ENCODE measurements around the gene FBXO36. TPM values are rescaled to one million over a fixed set of nuclear protein-coding genes. Genes with fewer than 3 reads are reported as not detected.

FBXO36 gene
- total and polyA plus RNA-seq, 2 donors (not counting 1 experiment from before 2014, with no cell fraction given) = 0.49 to 1.5 TPM

DNA sequence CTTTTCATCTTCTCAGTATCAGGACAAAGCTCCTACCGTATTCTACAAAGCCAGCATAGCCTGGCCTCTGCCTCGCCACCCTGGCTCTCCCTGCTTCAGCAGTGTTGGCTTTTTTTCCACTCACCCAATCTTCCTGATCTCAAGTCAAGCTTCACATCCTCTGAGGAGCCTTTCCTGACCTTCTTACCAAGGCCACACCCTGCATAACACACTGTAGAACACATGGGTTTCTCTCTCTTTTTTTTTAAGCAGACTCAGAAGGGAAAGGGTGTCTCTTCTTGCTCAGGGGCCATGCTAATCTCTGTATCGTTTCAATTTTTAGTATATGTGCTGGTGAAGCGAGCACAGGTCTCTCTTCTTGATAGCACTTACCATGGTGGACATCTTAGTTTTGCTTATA, 15.2 kb downstream of the FBXO36 start:
- H3K36me3 ChIP-seq (replicated peaks in 1 of 2; ENCODE audit: control extremely low read depth in 1 of 2, control insufficient read depth in 1 of 2, extremely low read depth in 1 of 2, insufficient read depth in 2 of 2, low read length in 1 of 2) = no peaks in the 10 kb centered on the region

DNA sequence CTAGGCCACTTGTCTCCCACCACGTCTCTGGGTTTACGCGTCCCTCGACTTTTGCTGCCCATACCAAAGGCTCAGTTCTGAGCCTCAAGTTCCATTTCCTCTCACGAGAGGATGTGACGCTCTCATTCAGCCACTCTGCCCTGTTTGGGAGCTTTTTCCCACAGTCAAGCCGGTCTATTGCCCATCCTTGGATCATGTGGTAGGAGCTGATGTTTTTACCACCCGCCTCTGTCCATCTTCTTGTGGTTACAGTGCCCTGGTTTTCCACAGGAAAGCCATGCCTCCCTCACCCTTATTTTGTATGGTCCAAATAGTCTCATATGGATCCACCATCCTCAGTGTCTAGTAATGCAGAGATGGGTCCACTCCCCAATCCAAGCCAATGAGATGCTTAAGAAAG, 20.4 kb downstream of the FBXO36 start:
- ChIA-PET POLR2A (no interaction called here), CTCF (no interaction called here)
- no peaks in the 10 kb centered on the region for H3K27me3 Mint-ChIP-seq
- Histone ChIP-seq H4K20me1 (ENCODE audit: control insufficient read depth, insufficient read depth, low read length, poor library complexity, severe bottlenecking) (no peaks in the 10 kb centered on the region), H3K4me1 (ENCODE audit: control insufficient read depth in 2 of 2, insufficient read depth in 2 of 2, low read length in 2 of 2) (no peaks in the 10 kb centered on the region), H3K27me3 (replicated peaks in 1 of 4; ENCODE audit: control extremely low read depth in 1 of 4, control insufficient read depth in 3 of 4, insufficient read depth in 4 of 4, low read length in 3 of 4) (no peaks in the 10 kb centered on the region), H3K36me3 (replicated peaks in 1 of 2; ENCODE audit: control extremely low read depth in 1 of 2, control insufficient read depth in 1 of 2, extremely low read depth in 1 of 2, insufficient read depth in 2 of 2, low read length in 1 of 2) (no peaks in the 10 kb centered on the region), H3K9ac (ENCODE audit: low read length) (no peak overlapping the region), H3K79me2 (ENCODE audit: control insufficient read depth, insufficient read depth, low read length) (no peaks in the 10 kb centered on the region), H3K4me3 (ENCODE audit: control extremely low read depth in 1 of 5, extremely low read depth in 1 of 5, insufficient read depth in 1 of 5, low read depth in 2 of 5, low read length in 4 of 5) (no peak overlapping the region), H3K9me3 (ENCODE audit: control extremely low read depth in 1 of 3, control insufficient read depth in 2 of 3, insufficient read depth in 1 of 3, low read length in 2 of 3) (peaks cover 0 to 8% (median 0%) of the 10 kb centered on the region in 3 donors), H2AFZ (ENCODE audit: insufficient read depth, low read depth, low read length, poor library complexity, severe bottlenecking) (no peak overlapping the region), H3K4me2 (replicated peaks; ENCODE audit: low read depth, low read length, poor library complexity, severe bottlenecking) (no peak overlapping the region), H3K27ac (ENCODE audit: low read length in 2 of 2) (no peak overlapping the region)
- no peak for ATAC-seq (ENCODE audit: low read depth)
- no peak for DNase-seq
- H3K9me3 Mint-ChIP-seq (ENCODE audit: insufficient read depth) = no peaks in the 10 kb centered on the region
- TF ChIP-seq, protein P1, sequence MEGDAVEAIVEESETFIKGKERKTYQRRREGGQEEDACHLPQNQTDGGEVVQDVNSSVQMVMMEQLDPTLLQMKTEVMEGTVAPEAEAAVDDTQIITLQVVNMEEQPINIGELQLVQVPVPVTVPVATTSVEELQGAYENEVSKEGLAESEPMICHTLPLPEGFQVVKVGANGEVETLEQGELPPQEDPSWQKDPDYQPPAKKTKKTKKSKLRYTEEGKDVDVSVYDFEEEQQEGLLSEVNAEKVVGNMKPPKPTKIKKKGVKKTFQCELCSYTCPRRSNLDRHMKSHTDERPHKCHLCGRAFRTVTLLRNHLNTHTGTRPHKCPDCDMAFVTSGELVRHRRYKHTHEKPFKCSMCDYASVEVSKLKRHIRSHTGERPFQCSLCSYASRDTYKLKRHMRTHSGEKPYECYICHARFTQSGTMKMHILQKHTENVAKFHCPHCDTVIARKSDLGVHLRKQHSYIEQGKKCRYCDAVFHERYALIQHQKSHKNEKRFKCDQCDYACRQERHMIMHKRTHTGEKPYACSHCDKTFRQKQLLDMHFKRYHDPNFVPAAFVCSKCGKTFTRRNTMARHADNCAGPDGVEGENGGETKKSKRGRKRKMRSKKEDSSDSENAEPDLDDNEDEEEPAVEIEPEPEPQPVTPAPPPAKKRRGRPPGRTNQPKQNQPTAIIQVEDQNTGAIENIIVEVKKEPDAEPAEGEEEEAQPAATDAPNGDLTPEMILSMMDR (IDR thresholded peaks at IDR 0.05) = no peak
- no peak for TF ChIP-seq EZH2 (IDR thresholded peaks at IDR 0.05; ENCODE audit: borderline replicate concordance, insufficient read depth, low read depth, low read length, poor library complexity, severe bottlenecking)
- H3K4me3 Mint-ChIP-seq = no peak overlapping the region
- intact Hi-C loops (cut with micrococcal nuclease) = no loop called here
- 93% methylated on average over 8 of the region's 8 CpGs for WGBS (ENCODE audit: insufficient coverage)
- peaks cover 2% of the 10 kb centered on the region for H3K4me1 Mint-ChIP-seq
- H3K27ac Mint-ChIP-seq = no peak overlapping the region

More for the DNA sequence above, 15.2 kb downstream of the FBXO36 start:
- Histone ChIP-seq H3K4me3 (ENCODE audit: control extremely low read depth in 1 of 5, extremely low read depth in 1 of 5, insufficient read depth in 1 of 5, low read depth in 2 of 5, low read length in 4 of 5) (no peak overlapping the region), H3K9ac (ENCODE audit: low read length) (no peak overlapping the region), H3K9me3 (ENCODE audit: control extremely low read depth in 1 of 3, control insufficient read depth in 2 of 3, insufficient read depth in 1 of 3, low read length in 2 of 3) (peaks cover 0 to 8% (median 0%) of the 10 kb centered on the region in 3 donors), H3K4me2 (replicated peaks; ENCODE audit: low read depth, low read length, poor library complexity, severe bottlenecking) (no peak overlapping the region), H3K27me3 (replicated peaks in 1 of 4; ENCODE audit: control extremely low read depth in 1 of 4, control insufficient read depth in 3 of 4, insufficient read depth in 4 of 4, low read length in 3 of 4) (no peaks in the 10 kb centered on the region), H4K20me1 (ENCODE audit: control insufficient read depth, insufficient read depth, low read length, poor library complexity, severe bottlenecking) (no peaks in the 10 kb centered on the region), H3K4me1 (ENCODE audit: control insufficient read depth in 2 of 2, insufficient read depth in 2 of 2, low read length in 2 of 2) (no peaks in the 10 kb centered on the region), H3K27ac (ENCODE audit: low read length in 2 of 2) (no peak overlapping the region), H2AFZ (ENCODE audit: insufficient read depth, low read depth, low read length, poor library complexity, severe bottlenecking) (no peak overlapping the region), H3K79me2 (ENCODE audit: control insufficient read depth, insufficient read depth, low read length) (no peaks in the 10 kb centered on the region)
- DNase-seq (no peak), ATAC-seq (ENCODE audit: low read depth) (no peak)
- intact Hi-C loops (cut with micrococcal nuclease) = no loop called here
- Mint-ChIP-seq H3K4me3 (no peak overlapping the region), H3K27me3 (no peaks in the 10 kb centered on the region), H3K4me1 (no peaks in the 10 kb centered on the region), H3K9me3 (ENCODE audit: insufficient read depth) (no peaks in the 10 kb centered on the region), H3K27ac (no peak overlapping the region)
- POLR2A ChIA-PET = no interaction called here
- CTCF ChIA-PET = interaction anchor here (0.7 kb wide), 2 partner anchors 911 to 915 kb away, joined by 4 read pairs; no protein-coding TSS in a partner anchor
- TF ChIP-seq EZH2 (IDR thresholded peaks at IDR 0.05; ENCODE audit: borderline replicate concordance, insufficient read depth, low read depth, low read length, poor library complexity, severe bottlenecking) = no peak
- TF ChIP-seq, protein P1 (IDR thresholded peaks at IDR 0.05) = no peak
- 96% methylated on average over 4 of the region's 4 CpGs for WGBS (ENCODE audit: insufficient coverage)
